ENCODE results near the gene ERAP2. TPM values are rescaled to one million over a fixed set of nuclear protein-coding genes. Genes with fewer than 3 reads are reported as not detected.

Gene ERAP2
- total RNA-seq, 1 donor from 2014 or later = 51.3 TPM

DNA sequence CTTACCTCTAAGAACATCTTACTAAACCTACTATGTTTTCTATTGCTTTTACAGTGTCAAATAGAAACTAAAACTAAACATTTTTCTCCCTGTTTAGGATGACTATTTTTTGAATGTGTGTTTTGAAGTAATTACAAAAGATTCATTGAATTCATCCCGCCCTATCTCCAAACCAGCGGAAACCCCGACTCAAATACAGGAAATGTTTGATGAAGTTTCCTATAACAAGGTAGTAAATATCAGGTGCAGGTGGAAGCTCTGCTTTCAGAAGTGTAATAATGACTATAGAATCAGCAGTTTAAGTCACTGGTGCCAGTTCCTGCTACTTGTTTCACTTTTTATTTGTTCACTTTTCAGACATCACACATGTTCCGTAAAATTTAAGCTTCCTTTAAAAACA, 20.0 kb downstream of the ERAP2 start:
- DNase-seq = peak; percentile 82
- peaks cover 64% of the 10 kb centered on the region for H3K36me3 Mint-ChIP-seq (ENCODE audit: low read depth)
- H3K9me3 Mint-ChIP-seq = no peaks in the 10 kb centered on the region
- H3K4me1 Mint-ChIP-seq = peaks cover 51% of the 10 kb centered on the region
- intact Hi-C loops (cut with micrococcal nuclease) = loop anchor here (1.0 to 2.0 kb wide), 7 partner anchors 10 to 88 kb away; partner anchors contain the start of gene ERAP2
- peak overlapping the region; percentile 84 for H3K4me3 Mint-ChIP-seq
- peak overlapping the region; percentile 94 for H3K27ac Mint-ChIP-seq
- H3K27me3 Mint-ChIP-seq = no peaks in the 10 kb centered on the region

DNA sequence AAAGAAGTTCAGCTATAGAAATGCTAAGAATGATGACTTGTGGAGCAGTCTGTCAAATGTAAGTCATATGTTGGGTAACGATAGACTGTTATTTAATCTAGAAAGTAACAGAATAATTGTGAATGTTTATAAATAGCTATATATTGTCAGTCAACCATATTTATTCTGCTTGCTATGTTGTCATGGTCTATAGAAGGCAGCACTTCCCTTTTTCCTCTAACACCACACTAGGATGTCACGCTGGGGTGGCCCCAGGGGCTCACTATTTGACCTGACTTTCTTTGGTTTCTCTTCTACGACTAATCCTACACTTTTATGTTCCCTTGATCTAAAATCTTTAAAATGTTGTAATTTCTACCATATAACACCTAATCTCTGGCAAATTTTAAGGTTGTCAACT, 20.5 kb downstream of the ERAP2 start:
- Mint-ChIP-seq H3K4me1 (peaks cover 51% of the 10 kb centered on the region), H3K27ac (peak overlapping the region; percentile 94), H3K36me3 (ENCODE audit: low read depth) (peaks cover 67% of the 10 kb centered on the region), H3K4me3 (peak overlapping the region; percentile 84), H3K9me3 (no peaks in the 10 kb centered on the region), H3K27me3 (no peaks in the 10 kb centered on the region)
- DNase-seq = peak; percentile 60
- intact Hi-C loops (cut with micrococcal nuclease) = loop anchor here (1.0 to 2.0 kb wide), 7 partner anchors 11 to 89 kb away; partner anchors contain the start of gene ERAP2

DNA sequence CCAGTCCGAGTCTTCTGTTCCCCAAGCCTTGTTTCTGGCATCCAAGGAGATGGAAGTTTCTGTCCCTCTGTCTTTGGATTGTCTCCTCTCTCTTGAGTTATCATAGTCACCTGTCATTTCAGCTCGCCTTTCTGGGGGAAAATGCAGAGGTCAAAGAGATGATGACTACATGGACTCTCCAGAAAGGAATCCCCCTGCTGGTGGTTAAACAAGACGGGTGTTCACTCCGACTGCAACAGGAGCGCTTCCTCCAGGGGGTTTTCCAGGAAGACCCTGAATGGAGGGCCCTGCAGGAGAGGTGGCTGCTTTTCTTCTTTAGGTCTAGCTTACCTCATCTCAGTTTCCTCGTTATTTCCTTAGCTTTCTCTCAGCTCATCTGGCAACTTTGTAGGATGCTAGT, 25.1 kb downstream of the ERAP2 start:
- no peaks in the 10 kb centered on the region for H3K27me3 Mint-ChIP-seq
- H3K27ac Mint-ChIP-seq = no peak overlapping the region
- peaks cover 68% of the 10 kb centered on the region for H3K36me3 Mint-ChIP-seq (ENCODE audit: low read depth)
- peaks cover 29% of the 10 kb centered on the region for H3K4me1 Mint-ChIP-seq
- H3K4me3 Mint-ChIP-seq = no peak overlapping the region
- H3K9me3 Mint-ChIP-seq = no peaks in the 10 kb centered on the region
- DNase-seq = peak; percentile 57
- intact Hi-C loops (cut with micrococcal nuclease) = no loop called here

DNA sequence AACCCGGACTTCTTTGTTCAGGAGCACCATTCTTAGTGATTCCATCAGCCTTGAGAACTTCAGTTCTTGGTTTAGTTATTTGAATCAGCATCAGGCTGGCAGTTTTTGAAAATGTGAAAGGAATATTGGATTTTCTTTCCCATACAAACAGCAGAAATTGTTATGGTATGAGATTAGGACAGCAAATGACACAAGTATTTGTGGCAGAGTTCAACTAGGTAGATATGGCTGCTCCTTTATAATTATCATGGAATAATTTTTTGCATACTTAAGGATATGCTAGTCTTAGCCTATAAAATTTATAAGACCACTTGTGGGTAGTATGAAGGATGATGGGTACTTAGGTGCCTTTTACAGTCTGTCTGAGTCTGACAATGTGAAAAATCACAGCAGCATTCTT, 25.5 kb downstream of the ERAP2 start:
- intact Hi-C loops (cut with micrococcal nuclease) = no loop called here
- Mint-ChIP-seq H3K4me1 (peaks cover 26% of the 10 kb centered on the region), H3K27ac (no peak overlapping the region), H3K9me3 (no peaks in the 10 kb centered on the region), H3K36me3 (ENCODE audit: low read depth) (peaks cover 67% of the 10 kb centered on the region), H3K4me3 (no peak overlapping the region), H3K27me3 (no peaks in the 10 kb centered on the region)
- peak; percentile 14 for DNase-seq

DNA sequence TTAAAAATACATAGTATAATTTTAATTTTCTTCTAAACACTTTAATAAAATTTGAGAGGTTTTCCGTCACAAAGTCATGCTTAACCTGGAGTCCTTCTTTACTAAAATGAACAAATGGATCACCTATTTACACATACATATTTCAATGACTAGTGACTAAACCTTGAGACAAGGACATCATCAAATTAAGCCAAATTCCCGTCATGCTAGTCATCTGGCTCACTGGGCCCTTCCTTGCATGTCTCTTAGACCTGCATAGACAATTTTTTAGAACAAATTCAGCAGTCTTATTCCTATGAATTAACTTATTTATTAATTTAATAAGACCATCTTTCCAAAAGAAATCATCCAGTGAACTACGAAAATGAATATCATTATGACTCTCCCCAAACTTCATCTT, 26.6 kb downstream of the ERAP2 start:
- no peak overlapping the region for H3K27ac Mint-ChIP-seq
- H3K36me3 Mint-ChIP-seq (ENCODE audit: low read depth) = peaks cover 63% of the 10 kb centered on the region

DNA sequence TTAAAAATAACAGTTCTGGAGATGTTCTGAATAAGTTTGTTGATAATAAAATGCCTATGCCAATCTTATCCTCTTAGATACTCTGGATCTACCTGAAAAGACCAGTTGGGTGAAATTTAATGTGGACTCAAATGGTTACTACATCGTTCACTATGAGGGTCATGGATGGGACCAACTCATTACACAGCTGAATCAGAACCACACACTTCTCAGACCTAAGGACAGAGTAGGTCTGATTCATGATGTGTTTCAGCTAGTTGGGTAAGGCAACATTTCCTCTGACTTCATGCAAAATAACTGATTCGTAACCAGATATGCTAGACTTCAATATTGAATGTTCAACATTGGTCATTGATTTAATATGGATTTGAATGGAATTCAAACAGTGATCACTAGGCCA, 27.0 kb downstream of the ERAP2 start:
- intact Hi-C loops (cut with micrococcal nuclease) = no loop called here
- H3K27me3 Mint-ChIP-seq = no peaks in the 10 kb centered on the region
- H3K9me3 Mint-ChIP-seq = no peaks in the 10 kb centered on the region
- no peak overlapping the region for H3K4me3 Mint-ChIP-seq
- DNase-seq = peak; percentile 33
- peaks cover 66% of the 10 kb centered on the region for H3K36me3 Mint-ChIP-seq (ENCODE audit: low read depth)
- no peak overlapping the region for H3K27ac Mint-ChIP-seq
- peaks cover 21% of the 10 kb centered on the region for H3K4me1 Mint-ChIP-seq

More for the DNA sequence above, 26.6 kb downstream of the ERAP2 start:
- H3K9me3 Mint-ChIP-seq = no peaks in the 10 kb centered on the region
- intact Hi-C loops (cut with micrococcal nuclease) = no loop called here
- H3K4me3 Mint-ChIP-seq = no peak overlapping the region
- DNase-seq = peak; percentile 37
- no peaks in the 10 kb centered on the region for H3K27me3 Mint-ChIP-seq
- H3K4me1 Mint-ChIP-seq = peaks cover 21% of the 10 kb centered on the region

DNA sequence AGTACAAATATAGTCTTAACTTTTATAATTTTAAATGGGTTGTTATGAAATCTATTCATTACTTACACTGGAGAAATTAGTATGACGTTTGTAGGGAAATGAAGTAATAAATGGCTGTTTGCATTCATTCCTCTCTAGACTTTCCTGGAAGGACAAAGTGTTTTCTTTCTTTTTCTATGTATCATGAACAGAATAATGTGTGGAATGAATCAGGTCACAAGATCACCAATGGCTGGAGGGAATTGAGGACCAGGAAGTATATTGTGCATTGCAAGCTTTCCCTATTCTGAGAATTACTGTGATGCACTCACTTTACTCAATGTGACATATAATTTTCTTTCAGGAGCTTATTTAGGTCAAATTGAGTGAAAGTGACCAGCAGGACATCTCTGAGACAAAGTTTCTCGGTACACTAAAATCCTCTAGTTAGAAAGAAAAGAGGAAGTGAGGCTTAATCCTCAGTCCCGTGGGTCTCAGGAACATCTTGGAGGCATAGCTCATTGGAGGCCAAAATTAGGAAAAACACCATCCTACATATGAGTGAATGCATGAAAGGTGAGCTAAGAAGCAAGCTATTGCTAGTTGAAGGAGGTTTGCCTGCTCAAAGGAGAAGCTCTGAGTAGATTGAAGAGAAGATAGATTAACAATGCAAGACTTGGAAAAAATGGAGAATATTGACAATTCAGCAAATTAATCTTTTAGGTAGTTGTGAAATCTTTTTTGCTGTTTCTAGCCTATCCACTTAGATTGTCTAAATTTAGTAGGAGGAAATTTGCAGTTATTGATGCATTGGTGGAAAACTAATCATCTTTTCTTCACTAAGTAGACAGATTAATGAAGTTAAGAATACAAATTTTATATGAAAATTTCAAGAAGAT, 28.0 kb downstream of the ERAP2 start:
- DNase-seq = peak; percentile 32
- Mint-ChIP-seq H3K4me1 (peaks cover 17% of the 10 kb centered on the region), H3K27ac (peak overlapping the region; percentile 59), H3K4me3 (no peak overlapping the region), H3K9me3 (no peaks in the 10 kb centered on the region), H3K27me3 (no peaks in the 10 kb centered on the region), H3K36me3 (ENCODE audit: low read depth) (peaks cover 67% of the 10 kb centered on the region)
- intact Hi-C loops (cut with micrococcal nuclease) = no loop called here

DNA sequence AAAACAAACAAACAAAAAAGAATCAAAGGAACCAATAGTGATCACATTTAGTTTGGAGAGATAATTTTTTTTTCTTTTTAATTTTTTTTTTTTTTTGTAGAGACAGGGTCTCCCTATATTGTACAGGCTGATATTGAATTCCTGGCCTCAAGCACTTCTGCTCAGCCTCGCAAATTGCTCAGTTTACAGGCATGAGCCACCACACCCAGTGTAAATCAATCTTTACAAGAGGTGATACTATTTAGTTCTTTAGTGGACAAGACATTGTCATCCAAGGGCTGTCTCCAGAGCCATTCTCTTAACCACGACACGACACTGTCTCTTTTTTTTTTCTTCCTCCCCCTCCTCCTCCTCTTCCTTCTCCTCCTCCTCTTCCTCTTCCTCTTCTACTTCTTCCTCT, 29.6 kb downstream of the ERAP2 start:
- Mint-ChIP-seq H3K4me3 (no peak overlapping the region), H3K27ac (peak overlapping the region; percentile 79), H3K36me3 (ENCODE audit: low read depth) (peaks cover 66% of the 10 kb centered on the region), H3K9me3 (no peaks in the 10 kb centered on the region), H3K4me1 (peaks cover 17% of the 10 kb centered on the region), H3K27me3 (no peaks in the 10 kb centered on the region)
- intact Hi-C loops (cut with micrococcal nuclease) = no loop called here
- DNase-seq = peak; percentile 40

DNA sequence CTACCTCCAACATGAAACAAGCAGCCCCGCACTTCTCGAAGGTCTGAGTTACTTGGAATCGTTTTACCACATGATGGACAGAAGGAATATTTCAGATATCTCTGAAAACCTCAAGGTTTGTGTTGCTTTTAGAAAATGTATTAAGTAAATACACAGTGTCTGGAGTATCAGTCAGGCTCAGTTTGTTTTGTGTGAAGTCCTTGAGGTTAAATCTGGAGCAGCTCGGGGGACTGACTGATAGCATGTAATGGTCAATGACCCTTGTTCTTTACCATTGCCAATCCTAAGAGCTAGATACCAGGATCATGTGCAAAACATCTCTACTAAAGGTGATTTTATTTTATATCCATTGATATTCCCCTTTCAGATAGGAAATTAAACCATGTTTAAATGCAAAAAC, 32.7 kb downstream of the ERAP2 start:
- H3K27ac Mint-ChIP-seq = no peak overlapping the region
- no peak overlapping the region for H3K4me3 Mint-ChIP-seq
- intact Hi-C loops (cut with micrococcal nuclease) = no loop called here
- H3K4me1 Mint-ChIP-seq = peaks cover 12% of the 10 kb centered on the region
- H3K9me3 Mint-ChIP-seq = no peaks in the 10 kb centered on the region
- peaks cover 59% of the 10 kb centered on the region for H3K36me3 Mint-ChIP-seq (ENCODE audit: low read depth)
- DNase-seq = peak; percentile 50
- no peaks in the 10 kb centered on the region for H3K27me3 Mint-ChIP-seq

DNA sequence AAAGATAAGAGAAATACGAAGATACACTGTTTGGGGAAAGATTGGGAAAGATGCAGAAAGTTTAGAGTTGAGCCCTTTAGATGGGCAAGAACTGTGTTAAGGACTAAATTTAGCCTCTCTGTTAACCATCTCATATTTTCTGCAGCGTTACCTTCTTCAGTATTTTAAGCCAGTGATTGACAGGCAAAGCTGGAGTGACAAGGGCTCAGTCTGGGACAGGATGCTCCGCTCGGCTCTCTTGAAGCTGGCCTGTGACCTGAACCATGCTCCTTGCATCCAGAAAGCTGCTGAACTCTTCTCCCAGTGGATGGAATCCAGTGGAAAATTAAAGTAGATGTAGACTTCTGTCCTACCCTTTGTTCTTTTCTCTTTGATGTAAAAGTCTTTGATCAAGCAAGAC, 33.1 kb downstream of the ERAP2 start:
- no peak overlapping the region for H3K4me3 Mint-ChIP-seq
- H3K9me3 Mint-ChIP-seq = no peaks in the 10 kb centered on the region
- peaks cover 59% of the 10 kb centered on the region for H3K36me3 Mint-ChIP-seq (ENCODE audit: low read depth)
- no peak overlapping the region for H3K27ac Mint-ChIP-seq
- intact Hi-C loops (cut with micrococcal nuclease) = no loop called here
- peak; percentile 37 for DNase-seq
- H3K27me3 Mint-ChIP-seq = no peaks in the 10 kb centered on the region
- peaks cover 7% of the 10 kb centered on the region for H3K4me1 Mint-ChIP-seq

DNA sequence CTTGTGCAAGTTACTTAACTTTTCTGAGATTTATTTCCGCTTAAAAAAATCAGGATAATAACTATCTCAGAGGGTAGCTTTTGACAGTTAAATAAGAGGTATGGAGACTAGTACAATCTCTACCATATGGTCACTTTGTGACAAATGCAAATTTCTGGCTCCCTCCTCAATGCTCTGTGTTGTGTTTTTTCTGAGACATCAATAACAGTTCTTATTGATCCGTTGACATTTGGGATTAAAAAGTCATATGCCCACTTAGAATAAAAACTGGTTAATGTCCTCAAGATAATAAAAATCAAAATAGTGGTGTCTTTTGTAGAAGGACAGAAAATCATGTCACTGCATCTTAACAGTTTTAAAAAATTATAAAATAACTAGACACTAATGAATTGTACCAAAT, 34.8 kb downstream of the ERAP2 start:
- no peak overlapping the region for H3K4me3 Mint-ChIP-seq
- H3K27ac Mint-ChIP-seq = no peak overlapping the region
- H3K27me3 Mint-ChIP-seq = no peaks in the 10 kb centered on the region
- H3K9me3 Mint-ChIP-seq = no peaks in the 10 kb centered on the region
- H3K4me1 Mint-ChIP-seq = peaks cover 4% of the 10 kb centered on the region
- peak; percentile 9 for DNase-seq
- intact Hi-C loops (cut with micrococcal nuclease) = no loop called here
- peaks cover 55% of the 10 kb centered on the region for H3K36me3 Mint-ChIP-seq (ENCODE audit: low read depth)

DNA sequence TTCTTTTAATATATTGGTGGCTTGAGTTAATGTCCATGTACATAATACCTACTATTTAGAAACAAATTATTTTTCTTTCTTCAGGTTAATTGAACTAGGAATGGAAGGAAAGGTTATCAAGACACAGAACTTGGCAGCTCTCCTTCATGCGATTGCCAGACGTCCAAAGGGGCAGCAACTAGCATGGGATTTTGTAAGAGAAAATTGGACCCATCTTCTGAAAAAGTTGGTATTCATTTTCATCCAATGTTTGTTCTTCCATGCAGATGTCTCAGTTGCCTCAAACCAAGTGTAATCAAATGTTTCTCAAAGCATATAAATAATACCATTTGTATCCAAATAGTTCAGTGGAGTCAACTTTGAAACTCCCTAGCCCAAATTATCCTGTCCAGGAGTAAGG, 36.9 kb downstream of the ERAP2 start:
- peaks cover 61% of the 10 kb centered on the region for H3K36me3 Mint-ChIP-seq (ENCODE audit: low read depth)
- intact Hi-C loops (cut with micrococcal nuclease) = no loop called here
- H3K9me3 Mint-ChIP-seq = no peaks in the 10 kb centered on the region
- peak; percentile 24 for DNase-seq
- H3K4me1 Mint-ChIP-seq = peaks cover 2% of the 10 kb centered on the region
- no peak overlapping the region for H3K27ac Mint-ChIP-seq
- no peaks in the 10 kb centered on the region for H3K27me3 Mint-ChIP-seq
- H3K4me3 Mint-ChIP-seq = no peak overlapping the region

DNA sequence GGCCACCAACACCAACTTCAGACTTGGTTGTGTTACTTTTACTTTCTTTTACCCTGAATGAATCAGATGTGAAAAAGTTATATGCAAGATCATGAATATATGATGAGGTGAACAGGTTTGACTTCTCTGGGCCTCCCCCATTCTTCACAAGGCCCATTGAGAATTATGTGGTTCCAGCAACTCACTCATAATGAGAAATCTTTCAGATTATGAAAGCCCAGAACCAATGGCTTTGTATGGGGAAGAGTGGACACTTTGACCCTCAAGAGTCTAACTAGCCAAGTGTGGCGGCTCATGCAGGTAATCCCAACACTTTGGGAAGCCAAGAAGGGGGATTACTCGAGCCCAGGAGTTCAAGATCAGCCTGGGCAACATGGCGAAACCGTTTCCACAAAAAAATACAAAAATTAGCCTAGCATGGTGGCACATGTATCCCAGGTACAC, 43.5 kb downstream of the ERAP2 start:
- no peak overlapping the region for H3K4me3 Mint-ChIP-seq
- DNase-seq = peak; percentile 56
- no peaks in the 10 kb centered on the region for H3K27me3 Mint-ChIP-seq
- intact Hi-C loops (cut with micrococcal nuclease) = loop anchor here (2.0 kb wide), 1 partner anchor 23 kb away; no protein-coding TSS in a partner anchor
- no peaks in the 10 kb centered on the region for H3K9me3 Mint-ChIP-seq
- H3K27ac Mint-ChIP-seq = peak overlapping the region; percentile 34
- H3K4me1 Mint-ChIP-seq = peaks cover 30% of the 10 kb centered on the region
- H3K36me3 Mint-ChIP-seq (ENCODE audit: low read depth) = peaks cover 57% of the 10 kb centered on the region

DNA sequence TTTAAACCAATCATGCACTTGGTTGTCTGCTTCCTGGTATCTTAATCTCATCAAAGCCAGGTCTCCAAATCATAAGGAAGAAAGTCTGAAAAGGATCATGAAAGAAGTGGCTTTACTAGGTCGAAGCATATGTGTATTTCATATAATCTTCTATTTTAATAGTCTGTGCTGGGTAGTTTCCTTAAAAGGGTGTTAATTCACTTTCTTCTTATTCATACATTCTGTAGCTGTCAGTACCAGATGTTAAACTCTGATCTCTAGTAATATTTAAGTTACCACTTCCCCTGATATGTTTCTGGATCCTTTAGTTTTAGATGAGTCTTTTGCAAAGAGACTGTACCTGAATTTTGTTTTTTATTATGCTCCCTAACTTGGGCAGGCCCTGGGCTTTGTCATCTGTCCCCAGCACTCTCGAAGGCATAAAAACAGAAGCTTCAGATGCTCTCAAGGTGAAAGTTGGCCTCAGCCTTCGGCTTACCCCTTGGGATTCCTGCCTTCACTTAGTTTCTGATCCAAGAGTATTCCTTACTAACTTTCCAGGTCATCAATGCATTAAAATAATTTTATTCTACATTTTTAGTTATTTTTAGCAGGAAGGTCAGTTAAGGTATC, 44.5 kb downstream of the ERAP2 start:
- Mint-ChIP-seq H3K4me3 (no peak overlapping the region), H3K27ac (no peak overlapping the region), H3K27me3 (no peaks in the 10 kb centered on the region), H3K9me3 (no peaks in the 10 kb centered on the region), H3K4me1 (peaks cover 30% of the 10 kb centered on the region), H3K36me3 (ENCODE audit: low read depth) (peaks cover 58% of the 10 kb centered on the region)
- intact Hi-C loops (cut with micrococcal nuclease) = loop anchor here (1.0 kb wide), 1 partner anchor 13 kb away; no protein-coding TSS in a partner anchor
- no peak for DNase-seq

All from activated CD4-positive, alpha-beta T cell treated with anti-CD3 and anti-CD28 coated beads, Interleukin-2, amount 10 ng/mL, durations not matched to agents 24 days and 14 days (primary cell).